MG63 (cell line): ENCODE measurements around the gene NFATC2. TPM values are rescaled to one million over a fixed set of nuclear protein-coding genes. Genes with fewer than 3 reads are reported as not detected.

Source experiments
- DNase-seq: peaks from one replicate; pipeline ENCODE4 v3.0.0-alpha.2; 2020
- H3K27me3 ChIP-seq: fragments of 250-450 bp; sonication (Bioruptor Pico); 2 replicates; pipeline ENCODE4 v1.5.1; 2020; ENCODE audit warnings: mild to moderate bottlenecking, moderate library complexity
- H3K36me3 ChIP-seq: fragments of 250-450 bp; sonication (Bioruptor Pico); 2 replicates; pipeline ENCODE4 v1.5.1; 2020; ENCODE audit warnings: mild to moderate bottlenecking, moderate library complexity
- H3K4me3 ChIP-seq: fragments of 250-450 bp; sonication (Bioruptor Pico); 2 replicates; pipeline ENCODE4 v1.5.1; 2020; ENCODE audit warnings: mild to moderate bottlenecking, moderate library complexity
- H3K9me3 ChIP-seq: fragments of 250-450 bp; sonication (Bioruptor Pico); 2 replicates; pipeline ENCODE4 v1.5.1; 2020; ENCODE audit warnings: mild to moderate bottlenecking, moderate library complexity
- total RNA-seq: library from RNA; depleted of rRNA; stranded (reverse); fragments of >200 nt; shearing (Covaris generic); gene quantifications from 2 replicates; pipeline ENCODE4 v1.2.3, GENCODE V29; 2014; ENCODE audit warnings: low replicate concordance

The NFATC2 gene
- total RNA-seq, 1 experiment from 2014 or later = not detected

- Histone ChIP-seq H3K4me3 (no peak overlapping the region), H3K36me3 (no peaks in the 10 kb centered on the region), H3K27me3 (no peaks in the 10 kb centered on the region), H3K9me3 (no peaks in the 10 kb centered on the region)
- DNase-seq = no peak
Observed at GRCh38 chr20:51384875-51385274, 157.6 kb downstream of the NFATC2 start.

- Histone ChIP-seq H3K27me3 (no peaks in the 10 kb centered on the region), H3K4me3 (no peak overlapping the region), H3K36me3 (no peaks in the 10 kb centered on the region), H3K9me3 (no peaks in the 10 kb centered on the region)
- DNase-seq = no peak
Observed at GRCh38 chr20:51383891-51384510, 158.5 kb downstream of the NFATC2 start.

GRCh38 chr20:51382986-51383821 is 159.3 kb downstream of the NFATC2 start:
- Histone ChIP-seq H3K27me3 (no peaks in the 10 kb centered on the region), H3K36me3 (no peaks in the 10 kb centered on the region), H3K4me3 (no peak overlapping the region), H3K9me3 (no peaks in the 10 kb centered on the region)
- DNase-seq = peak; percentile 17

- no peaks in the 10 kb centered on the region for H3K27me3 ChIP-seq
- DNase-seq = no peak
- H3K9me3 ChIP-seq = no peaks in the 10 kb centered on the region
- no peaks in the 10 kb centered on the region for H3K36me3 ChIP-seq
- H3K4me3 ChIP-seq = no peak overlapping the region
Observed at GRCh38 chr20:51382111-51382985, 160.2 kb downstream of the NFATC2 start.

GRCh38 chr20:51381557-51381956 is 161.0 kb downstream of the NFATC2 start:
- Histone ChIP-seq H3K9me3 (no peaks in the 10 kb centered on the region), H3K4me3 (no peak overlapping the region), H3K27me3 (no peaks in the 10 kb centered on the region), H3K36me3 (no peaks in the 10 kb centered on the region)
- no peak for DNase-seq

GRCh38 chr20:51380401-51381385 is 161.8 kb downstream of the NFATC2 start:
- Histone ChIP-seq H3K36me3 (no peaks in the 10 kb centered on the region), H3K4me3 (no peak overlapping the region), H3K27me3 (no peaks in the 10 kb centered on the region), H3K9me3 (no peaks in the 10 kb centered on the region)
- DNase-seq = no peak

GRCh38 chr20:51379601-51380341 is 162.7 kb downstream of the NFATC2 start:
- no peak for DNase-seq
- H3K9me3 ChIP-seq = no peaks in the 10 kb centered on the region
- H3K36me3 ChIP-seq = no peaks in the 10 kb centered on the region
- no peaks in the 10 kb centered on the region for H3K27me3 ChIP-seq
- no peak overlapping the region for H3K4me3 ChIP-seq

- Histone ChIP-seq H3K4me3 (no peak overlapping the region), H3K9me3 (no peaks in the 10 kb centered on the region), H3K27me3 (no peaks in the 10 kb centered on the region), H3K36me3 (no peaks in the 10 kb centered on the region)
- no peak for DNase-seq
Observed at GRCh38 chr20:51378171-51378928, 164.2 kb downstream of the NFATC2 start.

GRCh38 chr20:51377132-51377531 is 165.4 kb downstream of the NFATC2 start:
- Histone ChIP-seq H3K9me3 (no peaks in the 10 kb centered on the region), H3K4me3 (no peak overlapping the region), H3K36me3 (no peaks in the 10 kb centered on the region), H3K27me3 (no peaks in the 10 kb centered on the region)
- no peak for DNase-seq

GRCh38 chr20:51376111-51376510 is 166.4 kb downstream of the NFATC2 start:
- DNase-seq = no peak
- Histone ChIP-seq H3K4me3 (no peak overlapping the region), H3K27me3 (no peaks in the 10 kb centered on the region), H3K36me3 (no peaks in the 10 kb centered on the region), H3K9me3 (no peaks in the 10 kb centered on the region; the same call in 1 of the 2 replicates)

GRCh38 chr20:51375561-51375960 is 167.0 kb downstream of the NFATC2 start:
- Histone ChIP-seq H3K4me3 (no peak overlapping the region), H3K27me3 (no peaks in the 10 kb centered on the region), H3K9me3 (no peaks in the 10 kb centered on the region; the same call in 1 of the 2 replicates), H3K36me3 (no peaks in the 10 kb centered on the region)
- no peak for DNase-seq

GRCh38 chr20:51374961-51375360 is 167.6 kb downstream of the NFATC2 start:
- no peak for DNase-seq
- no peak overlapping the region for H3K4me3 ChIP-seq
- H3K36me3 ChIP-seq = no peaks in the 10 kb centered on the region
- no peaks in the 10 kb centered on the region for H3K27me3 ChIP-seq
- H3K9me3 ChIP-seq = no peaks in the 10 kb centered on the region; the same call in 1 of the 2 replicates

- no peak overlapping the region for H3K4me3 ChIP-seq
- no peaks in the 10 kb centered on the region for H3K36me3 ChIP-seq
- H3K27me3 ChIP-seq = no peaks in the 10 kb centered on the region
- H3K9me3 ChIP-seq = no peaks in the 10 kb centered on the region; the same call in 1 of the 2 replicates
- no peak for DNase-seq
Observed at GRCh38 chr20:51374456-51374830, 168.1 kb downstream of the NFATC2 start.

- H3K27me3 ChIP-seq = no peaks in the 10 kb centered on the region
Observed at GRCh38 chr20:51373713-51374455, 168.6 kb downstream of the NFATC2 start.

More at GRCh38 chr20:51373713-51374455, 168.6 kb downstream of the NFATC2 start:
- no peak overlapping the region for H3K4me3 ChIP-seq
- H3K36me3 ChIP-seq = no peaks in the 10 kb centered on the region
- no peaks in the 10 kb centered on the region; the same call in 1 of the 2 replicates for H3K9me3 ChIP-seq
- DNase-seq = no peak
